Esophagus mucosa (tissue), 1 donor: Measurements from ENCODE around the gene ACOT7. TPM values are rescaled to one million over a fixed set of nuclear protein-coding genes. Genes with fewer than 3 reads are reported as not detected.

Source experiments
- ATAC-seq: fragments of 200-7000 bp; cut with Tn5 transposase; one replicate; pipeline ENCODE4 v1.9.1; 2020
- total RNA-seq: library from RNA; stranded (reverse); gene quantifications from one replicate; pipeline ENCODE4 v1.2.4, GENCODE V29; 2023
- donor health status: DM: yes; HTN: yes; CAD: no.

The ACOT7 gene
- total RNA-seq, 1 donor from 2014 or later = 37.2 TPM

GRCh38 chr1:6338695-6339094 lies 54.9 kb downstream of the ACOT7 start:
- ATAC-seq = no peak

- ATAC-seq = no peak
Observed at GRCh38 chr1:6336776-6337622, 56.6 kb downstream of the ACOT7 start.

GRCh38 chr1:6334261-6334993 lies 59.1 kb downstream of the ACOT7 start:
- ATAC-seq = no peak

GRCh38 chr1:6332821-6333220 lies 60.7 kb downstream of the ACOT7 start:
- no peak for ATAC-seq

GRCh38 chr1:6331543-6332273 lies 61.9 kb downstream of the ACOT7 start:
- no peak for ATAC-seq

GRCh38 chr1:6330410-6330911 lies 63.1 kb downstream of the ACOT7 start:
- no peak for ATAC-seq

- ATAC-seq = no peak
Observed at GRCh38 chr1:6329851-6330250, 63.7 kb downstream of the ACOT7 start.

- no peak for ATAC-seq
Observed at GRCh38 chr1:6329396-6329795, 64.2 kb downstream of the ACOT7 start.

- no peak for ATAC-seq
Observed at GRCh38 chr1:6328696-6329095, 64.9 kb downstream of the ACOT7 start.

GRCh38 chr1:6328091-6328490 lies 65.5 kb downstream of the ACOT7 start:
- no peak for ATAC-seq

- ATAC-seq = peak; percentile 94
Observed at GRCh38 chr1:6325482-6325881, 68.1 kb downstream of the ACOT7 start.

GRCh38 chr1:6322161-6322560 lies 71.4 kb downstream of the ACOT7 start:
- peak; percentile 67 for ATAC-seq

GRCh38 chr1:6321205-6321604 lies 72.4 kb downstream of the ACOT7 start:
- no peak for ATAC-seq

- ATAC-seq = no peak
Observed at GRCh38 chr1:6317098-6317760, 76.3 kb downstream of the ACOT7 start.

- ATAC-seq = no peak
Observed at GRCh38 chr1:6316240-6317097, 77.1 kb downstream of the ACOT7 start.

- no peak for ATAC-seq
Observed at GRCh38 chr1:6314503-6314902, 79.1 kb downstream of the ACOT7 start.

GRCh38 chr1:6313393-6314200 lies 80.0 kb downstream of the ACOT7 start:
- no peak for ATAC-seq

GRCh38 chr1:6310116-6310848 lies 83.3 kb downstream of the ACOT7 start:
- peak; percentile 20 for ATAC-seq

- ATAC-seq = no peak
Observed at GRCh38 chr1:6309564-6309963, 84.0 kb downstream of the ACOT7 start.

GRCh38 chr1:6308449-6308848 lies 85.1 kb downstream of the ACOT7 start:
- no peak for ATAC-seq
